Measurements from ENCODE around the gene OR5D18.
"Not testable (repeated sequence)": the region's sequence is repeated elsewhere in the genome, so short reads cannot be mapped to it uniquely, and the experiment has no call there.

OR5D18 gene

DNA sequence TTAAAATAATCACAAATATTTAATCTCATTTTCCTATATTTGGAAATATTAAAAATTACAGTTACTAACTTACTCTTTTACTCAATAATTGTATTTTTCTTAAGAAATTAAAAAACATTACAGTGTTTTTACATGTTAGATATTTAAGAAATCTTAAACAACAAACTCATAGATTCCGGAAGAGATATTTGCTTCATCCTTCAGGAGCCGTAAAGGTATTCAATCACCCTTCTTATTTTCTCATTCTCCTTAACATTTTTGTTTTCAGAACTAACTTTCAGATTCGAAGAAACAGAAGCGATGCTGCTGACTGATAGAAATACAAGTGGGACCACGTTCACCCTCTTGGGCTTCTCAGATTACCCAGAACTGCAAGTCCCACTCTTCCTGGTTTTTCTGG, at the start of gene OR5D18:
TSS of gene OR5D18 (plus strand) at position 301 of the 400 bp plus-strand sequence. CDS start at position 301, 0 bp downstream.
- DNase-seq, result no peak

DNA sequence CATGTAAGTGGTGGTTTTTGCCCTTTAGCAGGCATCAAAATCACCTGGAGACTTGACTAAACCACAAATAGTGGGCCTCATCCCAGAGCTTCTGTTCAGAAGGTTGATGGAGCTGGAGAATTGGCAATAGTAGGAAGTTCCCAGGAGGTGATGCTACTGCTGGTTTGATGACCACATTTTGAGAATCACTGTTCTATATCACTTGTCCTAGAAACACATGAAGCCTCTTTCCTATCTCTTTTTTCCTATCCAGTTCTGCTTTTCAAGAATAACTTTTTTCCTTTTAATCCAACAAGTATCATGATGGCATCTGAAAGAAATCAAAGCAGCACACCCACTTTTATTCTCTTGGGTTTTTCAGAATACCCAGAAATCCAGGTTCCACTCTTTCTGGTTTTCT, 46.3 kb upstream of the OR5D18 start, which contains the start of gene OR5D13:
TSS of gene OR5D13 (plus strand) at position 301 of the 400 bp plus-strand sequence. CDS start at position 301, 0 bp downstream.
- no peak for DNase-seq

DNA sequence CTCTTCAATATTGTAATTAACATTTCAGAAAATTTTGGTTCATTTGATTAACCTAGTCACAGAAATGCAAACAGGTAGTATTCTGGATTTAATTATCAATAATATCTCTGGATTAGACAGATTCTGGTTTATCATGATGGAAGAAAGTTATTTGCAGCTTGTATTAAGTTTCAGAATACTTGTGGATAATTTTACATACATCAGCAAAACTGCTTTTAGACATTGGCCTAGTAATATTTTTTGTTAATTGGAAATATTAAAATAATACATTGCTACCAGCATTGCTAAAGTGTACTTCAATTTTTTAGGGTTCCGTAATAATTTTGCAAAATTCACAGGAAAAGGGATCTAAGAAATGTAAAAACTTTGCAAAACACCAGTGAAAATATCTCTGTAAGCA, 27.8 kb upstream of the OR5D18 start:
- DNase-seq, result no peak

DNA sequence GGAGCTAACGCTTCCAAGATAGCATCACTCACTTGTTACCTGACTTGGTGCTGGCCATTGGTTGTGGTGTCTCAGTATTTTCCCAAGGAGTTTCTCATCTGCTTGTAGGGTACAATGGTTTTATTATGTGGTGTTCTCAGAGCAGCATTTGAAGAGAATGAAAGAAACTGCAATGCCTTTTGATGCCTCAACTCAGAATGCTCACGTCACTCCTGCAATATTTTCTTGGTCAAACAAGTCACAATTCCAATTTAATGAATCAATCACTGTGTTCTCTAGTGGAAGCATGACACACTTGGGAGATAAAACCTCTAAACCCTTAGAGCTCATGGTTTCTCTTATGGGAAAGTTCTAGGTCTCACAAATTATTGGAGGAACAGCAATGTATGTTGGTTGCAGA, 26.1 kb upstream of the OR5D18 start:
- DNase-seq, result no peak

DNA sequence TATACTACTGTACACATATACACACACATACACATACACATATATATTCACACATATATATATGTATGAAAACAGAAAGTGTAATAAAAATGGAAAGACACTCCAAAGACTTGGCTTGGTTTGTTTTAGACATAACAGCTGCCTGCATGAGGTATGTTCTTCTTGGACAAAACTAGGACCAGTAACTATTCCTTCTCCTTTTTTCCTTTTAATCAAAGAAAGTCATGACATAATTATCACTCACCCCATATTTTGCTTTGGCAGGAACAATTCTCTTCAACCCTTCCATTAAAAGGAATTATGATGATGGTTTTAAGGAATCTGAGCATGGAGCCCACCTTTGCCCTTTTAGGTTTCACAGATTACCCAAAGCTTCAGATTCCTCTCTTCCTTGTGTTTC, 24.2 kb upstream of the OR5D18 start, which contains the start of gene OR5D14:
TSS of gene OR5D14 (plus strand) at position 301 of the 400 bp plus-strand sequence. CDS start at position 301, 0 bp downstream.
- DNase-seq, result no peak

DNA sequence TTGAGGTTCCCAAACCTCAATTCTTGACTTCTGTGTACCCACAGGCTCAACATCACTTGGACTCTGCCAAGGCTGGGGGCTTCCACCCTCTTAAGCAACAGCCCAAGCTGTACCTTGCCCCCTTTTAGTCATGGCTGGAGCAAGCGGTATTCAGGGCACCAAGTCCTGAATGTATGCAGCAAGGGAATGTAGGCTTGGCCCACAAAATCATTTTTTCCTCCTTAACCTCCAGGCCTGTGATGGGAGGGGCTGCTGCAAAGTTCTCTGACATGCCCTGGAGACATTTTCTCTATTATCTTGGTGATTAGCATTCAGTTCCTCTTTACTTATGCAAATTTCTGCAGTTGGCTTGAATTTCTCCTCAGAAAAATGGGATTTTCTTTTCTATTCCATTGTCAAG, 13.2 kb upstream of the OR5D18 start:
- DNase-seq, result no peak

DNA sequence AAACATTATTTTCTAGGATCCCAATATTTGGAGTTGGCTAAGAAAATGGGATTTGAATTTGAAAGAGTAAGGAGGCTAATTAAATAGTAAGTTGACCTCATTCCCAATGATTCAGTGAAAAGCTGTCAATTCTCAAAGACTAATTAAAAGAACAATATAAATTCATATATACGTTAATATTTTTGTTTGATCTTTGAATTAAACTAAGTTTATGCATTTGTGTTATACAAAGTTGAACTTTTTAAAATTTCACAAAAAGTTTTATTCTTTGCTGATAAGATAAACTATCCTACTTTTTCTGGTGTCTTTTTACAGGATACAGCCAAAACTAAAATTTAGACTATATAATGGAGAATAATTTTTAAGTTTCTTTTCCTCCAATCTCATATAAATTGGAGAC, 8.4 kb upstream of the OR5D18 start, which contains the start of gene OR5L1:
TSS of gene OR5L1 (plus strand) at position 301 of the 400 bp plus-strand sequence. CDS start 100 bp downstream, outside the sequence.
- no peak for DNase-seq

DNA sequence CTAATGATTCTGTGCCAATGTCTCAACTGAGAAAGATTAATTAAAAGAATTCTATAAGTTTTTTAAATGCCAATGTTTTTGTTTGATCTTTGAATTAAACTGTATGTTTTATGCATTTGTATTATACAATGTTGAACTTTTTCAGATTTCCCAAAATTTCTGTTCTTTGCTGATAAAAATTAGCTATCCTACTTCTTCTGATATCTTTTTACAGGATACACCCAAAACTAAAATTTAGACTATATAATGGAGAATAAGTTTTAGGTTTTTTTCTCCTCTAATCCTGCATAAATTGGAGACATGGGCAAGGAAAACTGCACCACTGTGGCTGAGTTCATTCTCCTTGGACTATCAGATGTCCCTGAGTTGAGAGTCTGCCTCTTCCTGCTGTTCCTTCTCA, 7.5 kb downstream of the OR5D18 start, which contains the start of gene OR5L2:
TSS of gene OR5L2 (plus strand) at position 301 of the 400 bp plus-strand sequence. CDS start at position 301, 0 bp downstream.
- no peak for DNase-seq

DNA sequence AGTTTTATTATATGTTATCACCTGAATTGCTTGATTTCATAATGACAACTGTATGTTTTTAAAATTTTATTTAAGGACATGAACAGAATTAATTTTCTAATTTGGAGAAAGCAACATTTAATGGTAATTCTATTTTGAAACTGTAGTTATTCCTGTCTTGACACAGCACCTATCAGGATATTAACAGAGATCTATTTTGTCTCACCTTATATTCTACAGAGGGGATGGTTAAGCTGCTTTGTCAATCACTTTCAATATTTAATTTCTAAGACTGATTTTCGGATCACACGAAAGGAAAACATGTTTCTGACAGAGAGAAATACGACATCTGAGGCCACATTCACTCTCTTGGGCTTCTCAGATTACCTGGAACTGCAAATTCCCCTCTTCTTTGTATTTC, 19.0 kb downstream of the OR5D18 start, which contains the start of gene OR5D16:
TSS of gene OR5D16 (plus strand) at position 301 of the 400 bp plus-strand sequence. CDS start at position 301, 0 bp downstream.
- DNase-seq, result no peak

DNA sequence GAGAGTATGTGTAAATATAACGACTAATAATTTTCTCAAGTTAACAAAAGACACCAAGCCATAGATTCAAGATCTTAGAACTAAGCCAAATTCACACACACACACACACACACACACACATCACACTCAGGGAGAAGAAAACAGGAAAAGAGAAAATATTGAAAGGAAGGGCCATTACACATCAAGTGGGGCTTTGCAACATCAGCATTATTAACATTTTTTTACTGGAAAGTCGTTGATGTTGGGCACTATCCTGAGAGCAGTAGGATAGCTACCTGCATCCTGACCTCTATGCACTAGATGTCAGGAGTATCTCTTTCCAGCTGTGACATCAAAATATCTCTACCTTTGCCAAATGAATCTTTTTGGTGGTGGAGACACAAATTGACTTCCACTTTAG, 28.0 kb downstream of the OR5D18 start:
- no peak for DNase-seq

DNA sequence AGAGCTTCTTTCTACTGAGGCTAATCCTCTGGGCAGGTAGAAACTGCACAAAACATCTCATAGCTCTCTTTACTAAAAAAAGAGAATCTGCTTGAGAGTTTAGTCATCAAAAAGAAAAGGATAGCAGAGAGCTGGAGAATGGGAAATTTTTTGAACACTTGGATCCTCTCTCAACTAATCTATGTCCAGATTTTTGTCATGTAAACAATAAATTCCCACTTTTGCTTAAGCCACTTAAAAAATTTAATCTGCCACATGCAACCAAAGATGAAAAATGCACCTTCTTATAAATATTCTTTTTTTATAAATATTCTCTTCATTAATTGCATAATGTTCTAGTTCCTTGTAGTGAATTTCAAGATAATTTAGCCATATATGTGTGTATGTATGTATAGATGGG, 29.6 kb downstream of the OR5D18 start:
- DNase-seq, result no peak

DNA sequence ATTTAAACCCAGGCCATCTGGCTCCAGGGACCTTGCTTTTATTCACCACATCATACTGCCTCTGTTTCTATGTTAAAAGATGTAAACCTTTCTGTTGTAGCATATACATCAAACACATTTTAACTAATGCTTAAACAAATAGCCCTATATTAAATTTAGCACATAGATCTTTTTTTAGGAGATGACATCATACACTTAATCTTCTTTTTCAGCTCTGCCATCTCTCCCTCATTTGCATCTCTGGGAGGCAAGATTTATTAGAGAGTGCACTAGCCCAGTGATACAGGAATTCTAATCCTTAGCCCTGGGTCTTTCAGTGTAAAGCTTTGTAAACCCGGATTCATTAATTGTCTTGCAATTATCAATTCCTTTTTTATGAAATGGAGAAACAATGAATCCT, 32.7 kb downstream of the OR5D18 start:
- DNase-seq, result no peak

DNA sequence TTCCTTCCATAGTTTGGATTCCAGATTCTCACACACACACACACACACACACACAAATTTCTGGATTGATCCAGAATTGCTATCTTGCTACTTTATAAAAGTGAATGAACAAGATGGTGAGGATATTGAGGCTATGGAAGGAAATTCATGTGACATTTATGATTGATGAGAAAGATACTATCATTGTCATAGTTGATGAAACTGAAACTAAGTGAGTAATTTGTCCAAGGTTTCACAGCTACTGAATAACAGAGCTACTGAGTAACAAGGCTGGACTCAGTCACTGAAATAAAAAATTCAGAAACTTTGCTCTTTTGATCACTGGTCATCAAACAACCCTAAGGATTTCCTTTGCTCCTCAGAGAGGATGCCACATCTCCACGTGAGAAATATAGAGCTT, 35.3 kb downstream of the OR5D18 start:
- DNase-seq, result no peak

DNA sequence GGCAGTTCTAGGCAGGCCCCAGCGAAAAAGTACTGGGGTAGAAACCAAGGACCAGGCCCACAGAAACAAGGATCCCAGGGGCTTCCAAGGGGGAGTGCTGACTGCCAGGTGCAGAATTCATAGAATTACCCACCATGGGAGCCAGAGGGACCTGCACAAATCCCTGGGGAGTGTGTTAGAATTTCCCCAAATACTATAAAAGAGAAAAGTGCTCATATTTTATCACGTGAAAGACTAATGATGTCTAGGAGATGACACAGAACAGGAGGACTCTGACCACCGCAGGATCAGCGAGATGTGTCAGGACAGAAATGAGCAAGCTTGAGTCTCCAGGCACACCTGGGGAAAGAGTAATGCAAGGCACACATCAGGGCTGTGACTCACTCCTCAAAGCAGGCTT, 47.9 kb downstream of the OR5D18 start:
- not testable (repeated sequence) for DNase-seq
